ENCODE results near the gene TBX3.

- TF ChIP-seq EZH2 (IDR thresholded peaks at IDR 0.05; ENCODE audit: borderline replicate concordance, low read depth, low read length, severe bottlenecking) (no peak), CTCF (IDR thresholded peaks at IDR 0.05; ENCODE audit: borderline replicate concordance, extremely low read depth, low read length, poor library complexity, severe bottlenecking) (no peak)
Measured at GRCh38 chr12:114700392-114701103, 16.6 kb upstream of the TBX3 start.
